Suprapubic skin (tissue), 4 donors: Measurements from ENCODE around the gene TMEM270. TPM values are rescaled to one million over a fixed set of nuclear protein-coding genes. Genes with fewer than 3 reads are reported as not detected.

Experiments used
- DNase-seq, 2 donors: peaks; one replicate each; pipeline ENCODE4 v3.0.0-alpha.2; 2019; ENCODE audit warnings: low spot score in 2 of 2
- H3K27ac ChIP-seq: fragments of 200-600 bp; sonication (generic); one replicate; pipeline ENCODE4 v1.5.1; 2019
- H3K27me3 ChIP-seq: fragments of 200-600 bp; sonication (generic); one replicate; pipeline ENCODE4 v1.5.1; 2019
- H3K36me3 ChIP-seq: fragments of 200-600 bp; sonication (generic); one replicate; pipeline ENCODE4 v1.5.1; 2019
- H3K4me1 ChIP-seq: fragments of 200-600 bp; sonication (generic); one replicate; pipeline ENCODE4 v1.5.1; 2019
- H3K4me3 ChIP-seq: fragments of 200-600 bp; sonication (generic); one replicate; pipeline ENCODE4 v1.5.1; 2019; ENCODE audit warnings: mild to moderate bottlenecking
- H3K9me3 ChIP-seq: fragments of 200-600 bp; sonication (generic); one replicate; pipeline ENCODE4 v1.5.1; 2019
- CTCF ChIP-seq, 2 donors: fragments of 200-600 bp in 1 of 2; fragments of 450-650 bp in 1 of 2; sonication (generic) in 1 of 2; IDR thresholded peaks; one replicate each; pipeline ENCODE4 v1.5.1; 2016 to 2019; ENCODE audit warnings: antibody characterized with exemption in 2 of 2, mild to moderate bottlenecking in 1 of 2, moderate library complexity in 1 of 2
- EP300 ChIP-seq: sonication (generic); formaldehyde crosslinking; IDR thresholded peaks from one replicate; pipeline ENCODE4 v1.6.1; 2017; ENCODE audit warnings: antibody characterized with exemption
- POLR2A ChIP-seq, 2 donors: fragments of 450-650 bp; IDR thresholded peaks; one replicate each; pipeline ENCODE4 v1.6.1; 2017; ENCODE audit warnings: antibody characterized with exemption in 2 of 2, mild to moderate bottlenecking in 2 of 2, moderate library complexity in 2 of 2
- POLR2AphosphoS5 ChIP-seq, 3 donors: sonication (generic); formaldehyde crosslinking; IDR thresholded peaks; one replicate each; pipeline ENCODE4 v1.6.1; 2017; ENCODE audit warnings: antibody characterized with exemption in 3 of 3
- WGBS: methylation state at CpG from one replicate; pipeline ENCODE4 v1.1.5; 2018; 5-methylcytosine and 5-hydroxymethylcytosine counted together
- total RNA-seq, 4 donors: library from RNA; depleted of rRNA; stranded (reverse); fragments of >200 nt; gene quantifications; one replicate each; pipeline ENCODE4 v1.1.0, GENCODE V29; 2016

TMEM270 gene
- total RNA-seq, 4 donors from 2014 or later, result not detected

GRCh38 chr7:73852500-73852899 is 8.5 kb upstream of the TMEM270 start:
- Histone ChIP-seq H3K27me3 (no peaks in the 10 kb centered on the region), H3K4me3 (no peak overlapping the region), H3K9me3 (no peaks in the 10 kb centered on the region), H3K27ac (no peak overlapping the region), H3K36me3 (no peaks in the 10 kb centered on the region), H3K4me1 (peaks cover 41% of the 10 kb centered on the region)
- DNase-seq, result no peak
- WGBS, result 77% methylated on average over 5 of the region's 5 CpGs
- TF ChIP-seq EP300 (no peak), CTCF (IDR thresholded peaks at IDR 0.05) (no peak), POLR2AphosphoS5 (IDR thresholded peaks at IDR 0.05) (no peak), POLR2A (IDR thresholded peaks at IDR 0.05) (no peak)

- no peak overlapping the region for H3K27ac ChIP-seq
- H3K4me3 ChIP-seq, result no peak overlapping the region
- H3K9me3 ChIP-seq, result no peaks in the 10 kb centered on the region
- WGBS, result 63% methylated on average over 3 of the region's 3 CpGs
- TF ChIP-seq CTCF (IDR thresholded peaks at IDR 0.05) (no peak), POLR2A (IDR thresholded peaks at IDR 0.05) (no peak), POLR2AphosphoS5 (IDR thresholded peaks at IDR 0.05) (no peak), EP300 (no peak)
- DNase-seq, result no peak
- H3K4me1 ChIP-seq, result peaks cover 20% of the 10 kb centered on the region
- H3K36me3 ChIP-seq, result no peaks in the 10 kb centered on the region
- H3K27me3 ChIP-seq, result no peaks in the 10 kb centered on the region
These were observed 4.0 kb upstream of the TMEM270 start for GRCh38 chr7:73856941-73857340.

GRCh38 chr7:73858807-73859206 is 2.2 kb upstream of the TMEM270 start:
- H3K4me3 ChIP-seq, result no peak overlapping the region
- H3K9me3 ChIP-seq, result no peaks in the 10 kb centered on the region
- peaks cover 13% of the 10 kb centered on the region for H3K4me1 ChIP-seq
- no peak overlapping the region for H3K27ac ChIP-seq
- no peaks in the 10 kb centered on the region for H3K36me3 ChIP-seq
- WGBS, result 74% methylated on average over 2 of the region's 2 CpGs
- no peaks in the 10 kb centered on the region for H3K27me3 ChIP-seq
- TF ChIP-seq POLR2A (IDR thresholded peaks at IDR 0.05) (no peak), CTCF (IDR thresholded peaks at IDR 0.05) (no peak), EP300 (no peak), POLR2AphosphoS5 (IDR thresholded peaks at IDR 0.05) (no peak)
- no peak for DNase-seq

GRCh38 chr7:73861305-73861704 is 346 bp downstream of the TMEM270 start:
- no peaks in the 10 kb centered on the region for H3K9me3 ChIP-seq
- no peak for DNase-seq
- H3K4me1 ChIP-seq, result no peaks in the 10 kb centered on the region
- no peaks in the 10 kb centered on the region for H3K36me3 ChIP-seq
- 92% methylated on average over 12 of the region's 12 CpGs for WGBS
- no peaks in the 10 kb centered on the region for H3K27me3 ChIP-seq
- no peak overlapping the region for H3K4me3 ChIP-seq
- TF ChIP-seq CTCF (IDR thresholded peaks at IDR 0.05) (no peak), POLR2A (IDR thresholded peaks at IDR 0.05) (no peak), EP300 (no peak), POLR2AphosphoS5 (IDR thresholded peaks at IDR 0.05) (no peak)
- H3K27ac ChIP-seq, result no peak overlapping the region

- no peaks in the 10 kb centered on the region for H3K27me3 ChIP-seq
- H3K27ac ChIP-seq, result no peak overlapping the region
- TF ChIP-seq POLR2AphosphoS5 (IDR thresholded peaks at IDR 0.05) (no peak), POLR2A (IDR thresholded peaks at IDR 0.05) (no peak), CTCF (IDR thresholded peaks at IDR 0.05) (no peak), EP300 (no peak)
- no peak for DNase-seq
- no peaks in the 10 kb centered on the region for H3K9me3 ChIP-seq
- peaks cover 7% of the 10 kb centered on the region for H3K4me1 ChIP-seq
- H3K4me3 ChIP-seq, result no peak overlapping the region
- 76% methylated on average over 6 of the region's 8 CpGs for WGBS
- no peaks in the 10 kb centered on the region for H3K36me3 ChIP-seq
These were observed 4.2 kb downstream of the TMEM270 start for GRCh38 chr7:73864981-73865711.
